Osteoblast (primary cell): ENCODE data around the gene LARP4B. TPM values are rescaled to one million over a fixed set of nuclear protein-coding genes. Genes with fewer than 3 reads are reported as not detected.

Experiments
- DNase-seq: peaks from one replicate; pipeline ENCODE4 v3.0.0; 2011; ENCODE audit warnings: low spot score, mixed read lengths; ENCODE audit not compliant: insufficient read length; ENCODE audit errors: missing footprints
- H2AFZ ChIP-seq: 2 replicates; pipeline ENCODE4 v1.6.0; 2011; ENCODE audit warnings: mild to moderate bottlenecking, low read length
- H3K27ac ChIP-seq: 2 replicates; pipeline ENCODE4 v1.5.1; 2011; ENCODE audit warnings: mild to moderate bottlenecking, low read depth, low read length, moderate library complexity
- H3K27me3 ChIP-seq: 2 replicates; pipeline ENCODE4 v1.6.0; 2012; ENCODE audit warnings: mild to moderate bottlenecking, control low read depth, inconsistent platforms, low read length, moderate library complexity; ENCODE audit not compliant: insufficient read depth
- H3K36me3 ChIP-seq: 2 replicates; pipeline ENCODE4 v1.5.1; 2011; ENCODE audit warnings: mild to moderate bottlenecking, low read length, control low read depth, moderate library complexity; ENCODE audit not compliant: insufficient read depth
- H3K4me1 ChIP-seq: 2 replicates; pipeline ENCODE4 v1.5.1; 2011; ENCODE audit warnings: mild to moderate bottlenecking, low read length, control low read depth, moderate library complexity; ENCODE audit not compliant: insufficient read depth
- H3K4me2 ChIP-seq: 2 replicates; pipeline ENCODE4 v1.6.0; 2011; ENCODE audit warnings: mild to moderate bottlenecking, low read length; ENCODE audit not compliant: insufficient read depth
- H3K4me3 ChIP-seq: fragments of 200-600 bp; sonication (generic); 3 replicates; pipeline ENCODE4 v1.5.1; 2012; ENCODE audit warnings: mild to moderate bottlenecking, low read length, inconsistent platforms; ENCODE audit not compliant: insufficient read depth
- H3K79me2 ChIP-seq: 2 replicates; pipeline ENCODE4 v1.6.0; 2012; ENCODE audit warnings: mild to moderate bottlenecking, low read length, control low read depth, inconsistent platforms; ENCODE audit not compliant: insufficient read depth
- H3K9me3 ChIP-seq: 2 replicates; pipeline ENCODE4 v1.5.1; 2011; ENCODE audit warnings: low read depth, low read length, control low read depth
- H4K20me1 ChIP-seq: 2 replicates; pipeline ENCODE4 v1.6.0; 2012; ENCODE audit warnings: mild to moderate bottlenecking, low read length, control low read depth; ENCODE audit not compliant: insufficient read depth
- CTCF ChIP-seq: IDR thresholded peaks from 2 replicates; pipeline ENCODE4 v1.5.1; 2011; ENCODE audit warnings: mild to moderate bottlenecking, low read depth, low read length, moderate library complexity; ENCODE audit errors: extremely low read depth
- total RNA-seq: library from RNA; depleted of rRNA; stranded (reverse); fragments of >200 nt; gene quantifications from 2 replicates; pipeline ENCODE4 v1.2.3, GENCODE V29; 2012

LARP4B gene
- total RNA-seq, 1 donor, result 46.0 TPM

- TF ChIP-seq CTCF, result peak; percentile 62
- Histone ChIP-seq H3K4me2 (no peak overlapping the region), H3K4me1 (no peaks in the 10 kb centered on the region), H2AFZ (no peak overlapping the region), H3K36me3 (no peaks in the 10 kb centered on the region), H3K27me3 (no peaks in the 10 kb centered on the region), H3K27ac (no peak overlapping the region), H3K9me3 (no peaks in the 10 kb centered on the region), H4K20me1 (no peaks in the 10 kb centered on the region), H3K79me2 (no peaks in the 10 kb centered on the region), H3K4me3 (no peak overlapping the region)
- peak; percentile 74 for DNase-seq
These were observed 137.0 kb downstream of the LARP4B start for GRCh38 chr10:794382-794956.

GRCh38 chr10:792792-793100, 138.8 kb downstream of the LARP4B start:
- peaks cover 12% of the 10 kb centered on the region for H3K4me1 ChIP-seq
- no peak overlapping the region for H3K4me3 ChIP-seq
- no peaks in the 10 kb centered on the region for H3K36me3 ChIP-seq
- TF ChIP-seq CTCF, result no peak
- no peak overlapping the region for H3K27ac ChIP-seq
- H3K4me2 ChIP-seq, result no peak overlapping the region
- no peak overlapping the region for H2AFZ ChIP-seq
- H3K27me3 ChIP-seq, result no peaks in the 10 kb centered on the region
- no peaks in the 10 kb centered on the region for H4K20me1 ChIP-seq
- H3K79me2 ChIP-seq, result no peaks in the 10 kb centered on the region
- peak; percentile 66 for DNase-seq
- H3K9me3 ChIP-seq, result no peaks in the 10 kb centered on the region

- TF ChIP-seq CTCF, result no peak
- no peaks in the 10 kb centered on the region for H4K20me1 ChIP-seq
- no peak overlapping the region for H3K4me3 ChIP-seq
- no peaks in the 10 kb centered on the region for H3K9me3 ChIP-seq
- H3K4me1 ChIP-seq, result peaks cover 13% of the 10 kb centered on the region
- H3K4me2 ChIP-seq, result no peak overlapping the region
- no peak overlapping the region for H3K27ac ChIP-seq
- no peaks in the 10 kb centered on the region for H3K79me2 ChIP-seq
- no peaks in the 10 kb centered on the region for H3K27me3 ChIP-seq
- peak; percentile 48 for DNase-seq
- no peaks in the 10 kb centered on the region for H3K36me3 ChIP-seq
- H2AFZ ChIP-seq, result no peak overlapping the region
These were observed 139.3 kb downstream of the LARP4B start for GRCh38 chr10:792083-792791.

- no peak for TF ChIP-seq CTCF
- Histone ChIP-seq H3K4me2 (no peak overlapping the region), H4K20me1 (no peaks in the 10 kb centered on the region), H3K79me2 (no peaks in the 10 kb centered on the region), H2AFZ (no peak overlapping the region), H3K4me3 (no peak overlapping the region), H3K27ac (no peak overlapping the region), H3K36me3 (no peaks in the 10 kb centered on the region), H3K4me1 (peaks cover 13% of the 10 kb centered on the region), H3K9me3 (no peaks in the 10 kb centered on the region), H3K27me3 (no peaks in the 10 kb centered on the region)
- DNase-seq, result peak; percentile 26
These were observed 139.9 kb downstream of the LARP4B start for GRCh38 chr10:791639-792038.
